ENCODE results near the gene RDM1. TPM values are rescaled to one million over a fixed set of nuclear protein-coding genes. Genes with fewer than 3 reads are reported as not detected.

Gene RDM1
- total RNA-seq, 2 experiments from 2014 or later: 4.1 to 11.0 TPM

DNA sequence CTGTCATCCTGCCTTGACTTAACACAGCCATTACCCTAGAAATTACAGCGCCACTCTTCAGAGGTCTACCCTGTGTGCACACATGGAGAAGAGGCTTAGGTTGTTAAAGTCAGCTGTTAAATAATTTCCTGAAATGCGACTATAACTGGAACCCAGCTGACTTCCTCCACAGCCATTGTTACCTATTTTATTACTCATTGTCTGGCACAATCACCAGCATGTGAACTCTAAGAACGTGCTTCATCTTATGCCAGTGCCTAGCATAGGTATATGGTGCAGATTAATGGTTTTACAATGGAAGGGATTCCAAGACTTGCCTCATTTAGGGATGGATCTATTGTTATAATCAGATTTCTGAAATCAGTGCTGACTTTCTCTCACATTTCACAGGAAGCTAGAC, 11.9 kb downstream of the RDM1 start:
- Histone ChIP-seq H3K4me3 (ENCODE audit: low read depth, low read length, poor library complexity, severe bottlenecking) (no peak overlapping the region), H3K27ac (ENCODE audit: low read depth, low read length, poor library complexity, severe bottlenecking) (no peak overlapping the region), H3K36me3 (ENCODE audit: insufficient read depth, low read length) (no peaks in the 10 kb centered on the region), H3K9me3 (ENCODE audit: low read length) (no peaks in the 10 kb centered on the region), H2AFZ (ENCODE audit: low read length) (no peak overlapping the region), H4K20me1 (ENCODE audit: insufficient read depth, low read length) (no peaks in the 10 kb centered on the region), H3K9me2 (ENCODE audit: insufficient read depth, low read length) (no peaks in the 10 kb centered on the region), H3K79me2 (ENCODE audit: insufficient read depth, low read depth, low read length) (no peaks in the 10 kb centered on the region), H3K4me2 (ENCODE audit: low read length) (no peak overlapping the region), H3K4me1 (ENCODE audit: insufficient read depth, low read length, poor library complexity, severe bottlenecking) (no peaks in the 10 kb centered on the region)
- TF ChIP-seq, protein P1, sequence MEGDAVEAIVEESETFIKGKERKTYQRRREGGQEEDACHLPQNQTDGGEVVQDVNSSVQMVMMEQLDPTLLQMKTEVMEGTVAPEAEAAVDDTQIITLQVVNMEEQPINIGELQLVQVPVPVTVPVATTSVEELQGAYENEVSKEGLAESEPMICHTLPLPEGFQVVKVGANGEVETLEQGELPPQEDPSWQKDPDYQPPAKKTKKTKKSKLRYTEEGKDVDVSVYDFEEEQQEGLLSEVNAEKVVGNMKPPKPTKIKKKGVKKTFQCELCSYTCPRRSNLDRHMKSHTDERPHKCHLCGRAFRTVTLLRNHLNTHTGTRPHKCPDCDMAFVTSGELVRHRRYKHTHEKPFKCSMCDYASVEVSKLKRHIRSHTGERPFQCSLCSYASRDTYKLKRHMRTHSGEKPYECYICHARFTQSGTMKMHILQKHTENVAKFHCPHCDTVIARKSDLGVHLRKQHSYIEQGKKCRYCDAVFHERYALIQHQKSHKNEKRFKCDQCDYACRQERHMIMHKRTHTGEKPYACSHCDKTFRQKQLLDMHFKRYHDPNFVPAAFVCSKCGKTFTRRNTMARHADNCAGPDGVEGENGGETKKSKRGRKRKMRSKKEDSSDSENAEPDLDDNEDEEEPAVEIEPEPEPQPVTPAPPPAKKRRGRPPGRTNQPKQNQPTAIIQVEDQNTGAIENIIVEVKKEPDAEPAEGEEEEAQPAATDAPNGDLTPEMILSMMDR (conservative IDR thresholded peaks at IDR 0.05; ENCODE audit: low read length): no peak
- no peak for TF ChIP-seq EZH2phosphoT487 (IDR thresholded peaks at IDR 0.05; ENCODE audit: borderline replicate concordance, low read depth, low read length)
- POLR2A ChIA-PET: no interaction called here
- intact Hi-C loops (cut with micrococcal nuclease; ENCODE audit: unreplicated experiment): no loop called here
- no peak for DNase-seq (ENCODE audit: low spot score)
- no TSS peak for BruUV-seq (replicated peaks)
- CTCF ChIA-PET (ENCODE audit: unreplicated experiment): no interaction called here

DNA sequence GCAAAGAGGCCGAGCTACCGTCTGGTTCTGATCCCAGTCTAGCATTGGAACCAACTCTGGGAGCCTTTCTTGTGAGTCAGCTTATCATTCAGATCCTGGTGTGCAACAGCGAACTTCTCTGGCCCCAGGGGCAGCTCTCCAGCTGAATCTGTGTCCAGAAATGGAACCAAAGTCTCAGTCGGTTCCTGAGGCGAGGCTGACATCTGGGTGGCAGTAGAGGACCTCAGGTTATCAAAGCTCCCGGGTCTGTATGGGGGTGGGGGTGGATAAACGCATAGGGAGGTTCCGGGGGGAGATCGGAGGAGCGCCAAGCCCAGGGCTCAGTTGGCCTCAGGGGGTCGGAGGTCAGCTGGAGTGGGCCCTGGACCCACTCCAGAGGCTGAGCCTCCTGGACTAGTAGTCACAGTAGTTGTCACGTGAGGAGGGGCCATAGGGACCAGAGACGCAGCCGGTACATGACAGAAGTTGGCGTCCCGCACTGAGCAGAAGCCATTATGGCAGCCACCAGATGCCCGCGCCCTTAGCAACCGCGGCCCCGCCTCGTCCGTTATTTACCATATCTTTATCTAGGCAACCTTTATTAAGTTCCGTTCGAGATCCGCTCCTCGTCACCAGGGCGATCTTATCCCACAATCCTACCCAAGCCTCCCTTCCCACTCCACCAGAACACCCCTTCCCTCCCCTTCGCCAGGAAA, 12.9 kb downstream of the RDM1 start:
- no peak overlapping the region for H2AFZ ChIP-seq (ENCODE audit: low read length)
- H3K27ac ChIP-seq (ENCODE audit: low read depth, low read length, poor library complexity, severe bottlenecking): no peak overlapping the region
- no TSS peak for BruUV-seq (replicated peaks)
- no peak for DNase-seq (ENCODE audit: low spot score)
- no peaks in the 10 kb centered on the region for H3K36me3 ChIP-seq (ENCODE audit: insufficient read depth, low read length)
- H3K4me3 ChIP-seq (ENCODE audit: low read depth, low read length, poor library complexity, severe bottlenecking): no peak overlapping the region
- ChIA-PET POLR2A (no interaction called here), CTCF (ENCODE audit: unreplicated experiment) (no interaction called here)
- H3K4me1 ChIP-seq (ENCODE audit: insufficient read depth, low read length, poor library complexity, severe bottlenecking): no peaks in the 10 kb centered on the region
- H3K79me2 ChIP-seq (ENCODE audit: insufficient read depth, low read depth, low read length): no peaks in the 10 kb centered on the region
- no peaks in the 10 kb centered on the region for H4K20me1 ChIP-seq (ENCODE audit: insufficient read depth, low read length)
- intact Hi-C loops (cut with micrococcal nuclease; ENCODE audit: unreplicated experiment): no loop called here
- no peak overlapping the region for H3K4me2 ChIP-seq (ENCODE audit: low read length)
- no peaks in the 10 kb centered on the region for H3K9me3 ChIP-seq (ENCODE audit: low read length)
- no peaks in the 10 kb centered on the region for H3K9me2 ChIP-seq (ENCODE audit: insufficient read depth, low read length)
- TF ChIP-seq, protein P1 (conservative IDR thresholded peaks at IDR 0.05; ENCODE audit: low read length): no peak
- no peak for TF ChIP-seq EZH2phosphoT487 (IDR thresholded peaks at IDR 0.05; ENCODE audit: borderline replicate concordance, low read depth, low read length)

DNA sequence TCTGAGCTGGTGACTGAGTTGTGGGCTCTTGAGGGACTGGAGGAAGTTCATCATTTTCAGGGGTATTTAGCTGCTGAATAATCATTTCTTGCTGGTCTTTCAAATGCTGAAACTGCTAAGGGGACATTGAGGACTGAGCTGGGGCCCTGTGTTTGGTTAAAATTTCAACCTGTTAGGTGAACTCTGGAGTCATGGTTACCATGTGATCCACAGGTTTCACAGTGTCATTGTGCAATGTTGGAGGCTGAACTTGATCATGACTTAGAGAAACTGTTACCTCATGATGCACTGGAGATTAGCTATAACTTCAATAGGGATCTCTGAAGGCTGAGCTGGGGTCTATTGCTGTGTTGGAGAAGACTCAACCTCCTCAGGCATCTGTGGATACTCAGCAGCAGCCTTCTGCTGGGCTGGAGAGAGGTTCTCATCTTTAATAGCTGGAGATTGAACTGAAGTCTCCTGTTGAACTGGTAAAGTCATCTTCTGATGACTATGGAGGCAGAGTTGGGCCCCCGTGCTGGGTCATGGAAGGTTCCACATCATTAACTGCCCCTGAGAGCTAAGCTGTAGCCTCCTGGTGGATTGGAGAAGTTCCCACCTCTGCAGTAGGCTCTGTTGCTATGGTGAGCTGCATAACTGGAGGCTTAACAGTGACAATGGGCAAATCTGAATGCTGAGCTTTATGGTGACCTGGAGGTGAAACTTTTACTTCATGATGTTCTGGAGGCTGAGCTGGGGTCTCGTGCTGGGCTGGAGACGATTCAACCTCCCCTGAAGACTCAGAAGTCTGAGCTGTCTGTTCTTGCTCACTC, 15.2 kb downstream of the RDM1 start:
- intact Hi-C loops (cut with micrococcal nuclease; ENCODE audit: unreplicated experiment): no loop called here
- Histone ChIP-seq H3K9me3 (ENCODE audit: low read length) (no peaks in the 10 kb centered on the region), H3K79me2 (ENCODE audit: insufficient read depth, low read depth, low read length) (no peaks in the 10 kb centered on the region), H4K20me1 (ENCODE audit: insufficient read depth, low read length) (no peaks in the 10 kb centered on the region), H3K27ac (ENCODE audit: low read depth, low read length, poor library complexity, severe bottlenecking) (no peak overlapping the region), H3K4me3 (ENCODE audit: low read depth, low read length, poor library complexity, severe bottlenecking) (no peak overlapping the region), H3K9me2 (ENCODE audit: insufficient read depth, low read length) (no peaks in the 10 kb centered on the region), H3K4me2 (ENCODE audit: low read length) (no peak overlapping the region), H3K36me3 (ENCODE audit: insufficient read depth, low read length) (no peaks in the 10 kb centered on the region), H3K4me1 (ENCODE audit: insufficient read depth, low read length, poor library complexity, severe bottlenecking) (no peaks in the 10 kb centered on the region), H2AFZ (ENCODE audit: low read length) (no peak overlapping the region)
- no peak for DNase-seq (ENCODE audit: low spot score)
- ChIA-PET POLR2A (interaction anchor here (1.6 kb wide), 1 partner anchor 12 kb away, joined by 9 read pairs; no protein-coding TSS in a partner anchor), CTCF (ENCODE audit: unreplicated experiment) (no interaction called here)
- BruUV-seq (replicated peaks): no TSS peak
- TF ChIP-seq, protein P1 (conservative IDR thresholded peaks at IDR 0.05; ENCODE audit: low read length): no peak
- no peak for TF ChIP-seq EZH2phosphoT487 (IDR thresholded peaks at IDR 0.05; ENCODE audit: borderline replicate concordance, low read depth, low read length)
